Fibroblast of skin of scalp (primary cell): Measurements from ENCODE around the gene GBGT1.
A peak's percentile ranks its signal among the peaks of the same experiment; 100 is the strongest.

Experiments
- DNase-seq: peaks from one replicate; pipeline ENCODE4 v3.0.0-alpha.2; 2013

GBGT1 gene

GRCh38 chr9:133162861-133163503 lies 732 bp downstream of the GBGT1 start:
- DNase-seq = no peak

DNA sequence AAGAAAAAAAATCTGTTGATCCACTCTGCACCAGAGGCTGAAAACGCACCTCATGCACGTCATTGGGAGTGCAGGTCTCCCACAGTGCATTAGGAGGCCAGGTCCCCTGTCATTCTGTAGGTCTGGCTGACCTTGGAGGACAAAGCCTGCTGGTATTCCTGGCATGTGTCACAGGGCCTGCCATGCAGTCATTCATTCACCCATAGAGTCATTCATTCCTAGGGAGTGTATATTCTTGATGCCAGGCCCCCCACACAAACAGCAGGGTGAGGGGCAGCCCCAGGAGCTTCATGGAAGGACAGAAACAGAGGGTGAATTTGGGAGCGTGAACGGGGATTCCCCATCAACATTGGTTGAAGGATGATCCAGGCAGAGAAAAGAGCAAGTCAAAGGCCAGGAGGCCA lies 2.2 kb downstream of the GBGT1 start:
- no peak for DNase-seq

- peak; percentile 64 for DNase-seq
Measured at GRCh38 chr9:133160742-133161546, 2.8 kb downstream of the GBGT1 start.

GRCh38 chr9:133158695-133159094 lies 5.0 kb downstream of the GBGT1 start:
- no peak for DNase-seq

DNA sequence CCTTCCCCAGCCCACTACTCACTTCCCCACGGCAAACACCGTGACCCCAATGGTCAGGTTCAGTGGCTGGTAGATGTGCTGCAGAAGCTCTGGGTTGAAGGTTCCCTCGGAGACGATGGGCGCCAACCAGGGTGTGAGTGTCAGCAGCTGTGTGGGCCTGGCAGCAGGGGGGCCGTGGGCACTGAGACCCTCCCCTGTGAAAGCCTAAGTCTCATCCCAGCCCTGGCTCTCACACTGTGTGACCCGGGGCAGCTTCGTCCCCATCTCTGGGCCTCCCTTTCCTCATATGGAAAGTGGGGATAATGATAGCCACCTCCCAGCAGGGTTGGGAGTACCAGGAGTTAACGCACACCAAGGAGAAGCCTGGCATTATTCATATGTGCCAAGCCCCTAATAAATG lies 8.6 kb downstream of the GBGT1 start:
- DNase-seq = no peak

GRCh38 chr9:133154097-133154989 lies 9.4 kb downstream of the GBGT1 start:
- DNase-seq = no peak

- DNase-seq = no peak
Measured at GRCh38 chr9:133153227-133154096, 10.3 kb downstream of the GBGT1 start.

GRCh38 chr9:133151601-133152525 lies 11.9 kb downstream of the GBGT1 start:
- DNase-seq = no peak

DNA sequence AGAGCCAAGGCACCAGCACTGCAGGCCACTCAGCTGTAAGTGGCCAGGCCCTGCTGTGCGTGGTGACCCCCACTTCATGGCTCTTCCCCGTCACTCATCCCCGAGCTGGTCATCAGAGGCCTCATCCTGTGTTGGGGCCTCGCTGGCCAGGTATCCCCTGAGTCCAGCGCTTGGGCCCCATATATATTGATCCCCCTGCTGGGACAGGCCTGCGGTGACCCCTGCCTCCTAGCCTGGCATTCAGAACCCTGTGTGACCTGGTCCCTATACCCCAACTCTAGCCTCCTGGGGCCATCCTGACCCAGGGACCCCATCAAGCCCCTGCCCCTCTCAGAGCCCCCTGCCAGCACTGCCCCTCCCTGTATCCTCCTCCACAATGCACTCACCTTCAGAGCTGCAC lies 12.7 kb downstream of the GBGT1 start:
- DNase-seq = no peak

GRCh38 chr9:133149130-133150015 lies 14.3 kb downstream of the GBGT1 start:
- peak; percentile 84 for DNase-seq

DNA sequence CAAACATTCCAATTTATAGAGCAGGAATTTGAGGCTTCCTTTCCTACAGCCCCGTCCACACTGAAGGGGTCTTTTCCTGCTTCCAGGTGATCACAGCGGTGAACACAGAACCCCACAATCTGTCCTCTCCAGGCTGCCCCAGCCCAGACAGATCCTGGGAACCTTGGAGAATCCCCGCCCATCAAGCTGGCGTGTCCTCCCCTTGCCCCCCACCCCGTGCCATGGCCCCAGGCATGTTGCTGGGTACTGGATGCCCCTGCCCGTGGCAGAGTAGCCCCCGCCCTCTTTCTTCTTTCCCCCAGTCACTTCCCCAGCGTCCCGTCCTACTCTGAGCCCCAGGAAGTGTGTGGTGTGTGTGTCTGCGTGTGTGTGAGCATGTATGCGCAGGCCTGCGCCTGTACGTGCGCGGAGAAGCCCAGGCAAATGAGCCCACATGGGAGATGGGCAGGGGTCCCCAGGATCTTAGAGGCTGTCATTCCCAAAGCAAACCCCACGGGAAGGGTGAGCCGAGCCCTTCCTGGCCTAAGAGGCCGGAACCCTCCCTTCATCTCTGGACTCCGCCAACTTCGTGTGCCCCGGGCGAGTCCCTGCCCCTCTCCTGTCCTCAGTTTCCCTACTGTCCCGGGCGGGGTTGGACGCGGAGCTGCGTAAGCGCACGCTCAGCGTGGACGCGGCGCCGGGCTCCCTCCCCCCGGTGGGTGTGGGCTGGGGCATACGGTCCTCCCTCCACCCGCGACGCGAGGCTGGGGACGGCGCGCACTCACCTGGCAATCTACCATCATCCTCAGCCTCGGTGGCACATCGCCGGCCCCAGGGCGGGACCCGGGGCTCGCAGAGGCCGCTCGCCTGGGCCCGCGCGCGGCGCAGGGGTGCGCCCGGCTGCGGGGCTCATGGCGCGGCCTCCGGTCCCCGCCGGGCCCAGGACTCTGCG lies 15.2 kb downstream of the GBGT1 start:
- DNase-seq = peak; percentile 46

GRCh38 chr9:133147412-133148198 lies 16.1 kb downstream of the GBGT1 start:
- DNase-seq = peak; percentile 49

GRCh38 chr9:133146746-133147411 lies 16.8 kb downstream of the GBGT1 start:
- no peak for DNase-seq

DNA sequence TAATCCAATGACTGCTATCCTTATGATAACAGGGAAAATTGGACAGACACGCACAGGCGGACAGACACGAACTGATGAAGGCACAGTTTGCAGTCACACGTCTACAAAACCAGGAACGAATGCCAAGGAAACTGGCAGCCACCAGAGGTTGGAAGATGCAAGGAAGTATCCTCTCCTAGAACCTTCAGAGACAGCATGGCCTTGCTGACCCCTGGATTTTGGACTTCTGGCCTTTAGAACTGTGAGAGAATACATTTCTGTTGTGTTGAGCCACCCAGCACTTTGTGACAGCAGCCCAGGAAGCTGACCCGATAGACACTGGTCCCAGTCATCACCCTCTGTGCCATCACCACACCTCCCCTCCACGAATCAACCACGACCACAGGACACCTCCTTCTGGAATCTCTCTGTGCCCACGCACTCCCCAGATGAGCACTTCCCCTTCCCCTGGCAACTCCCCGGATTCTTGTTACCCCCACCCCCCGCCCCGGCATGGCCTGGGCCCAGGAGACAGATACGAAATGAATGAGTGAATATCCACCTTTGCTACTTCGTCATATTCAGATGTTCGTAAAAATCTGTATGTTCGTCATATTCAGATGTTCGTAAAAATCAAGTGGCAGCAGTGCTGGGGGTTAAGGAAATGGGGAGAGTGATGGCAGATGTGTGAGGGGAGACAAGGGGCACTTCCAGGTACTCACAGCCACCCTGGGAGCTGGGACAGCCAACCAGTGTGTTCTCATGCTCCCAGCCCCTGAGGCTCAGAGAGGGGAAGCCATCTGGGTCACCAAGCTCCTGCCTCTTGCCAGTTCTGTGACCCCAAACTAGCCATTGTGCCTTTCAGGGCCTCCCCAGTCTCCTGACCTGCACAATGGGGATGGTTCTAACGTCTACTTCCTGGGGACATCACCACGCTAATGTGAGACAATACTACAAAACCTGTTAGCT lies 18.5 kb downstream of the GBGT1 start:
- no peak for DNase-seq

- DNase-seq = peak; percentile 58
Measured at GRCh38 chr9:133144142-133144903, 19.4 kb downstream of the GBGT1 start.
